PFSK-1 (cell line): Measurements from ENCODE around the gene EFHD2.

ENCODE experiments used
- REST ChIP-seq, 2 experiments: IDR thresholded peaks; 2 replicates each; pipeline versions ENCODE4 v1.6.1 to v1.8.0; 2011 to 2012; ENCODE audit warnings: low read depth in 2 of 2, low read length in 2 of 2, control low read depth in 1 of 2, inconsistent platforms in 1 of 2, mild to moderate bottlenecking in 1 of 2, moderate library complexity in 1 of 2; ENCODE audit not compliant: insufficient read depth in 1 of 2
- TAF1 ChIP-seq: IDR thresholded peaks from 2 replicates; pipeline ENCODE4 v1.6.1; 2012; ENCODE audit warnings: low read length, control low read depth, borderline replicate concordance; ENCODE audit not compliant: insufficient read depth

- TF ChIP-seq TAF1 (no peak), REST (IDR thresholded peaks at IDR 0.05; ENCODE audit: insufficient read depth in 1 of 2, low read depth in 2 of 2, low read length in 2 of 2) (no peak)
Measured at GRCh38 chr1:15378729-15379128, 31.0 kb upstream of the EFHD2 start.
